Gastrocnemius medialis (tissue), 4 donors: ENCODE results near the gene SP1. TPM values are rescaled to one million over a fixed set of nuclear protein-coding genes. Genes with fewer than 3 reads are reported as not detected.

Source experiments
- ATAC-seq, 2 donors: fragments of 150-250 bp; one replicate each; pipeline ENCODE4 v1.9.1; 2016
- DNase-seq, 2 donors: peaks; one replicate each; pipeline ENCODE4 v3.0.0-alpha.2; 2019
- H3K27ac ChIP-seq, 4 donors: fragments of 200-600 bp; sonication (generic); 1 replicate in 1 of 4; 2 replicates in 3 of 4; pipeline ENCODE4 v1.5.1; 2016 to 2018; ENCODE audit warnings: mild to moderate bottlenecking in 2 of 4, moderate library complexity in 1 of 4
- H3K27me3 ChIP-seq, 3 donors: fragments of 200-600 bp; sonication (generic) in 2 of 3; 1 replicate in 1 of 3; 2 replicates in 2 of 3; pipeline versions ENCODE4 v1.5.1 to v1.6.0; 2016 to 2019; ENCODE audit warnings: mild to moderate bottlenecking in 1 of 3, moderate library complexity in 1 of 3
- H3K36me3 ChIP-seq, 2 donors: fragments of 200-600 bp; sonication (generic) in 1 of 2; one replicate each; pipeline ENCODE4 v1.5.1; 2017 to 2018
- H3K4me1 ChIP-seq, 2 donors: fragments of 200-600 bp; sonication (generic) in 1 of 2; one replicate each; pipeline ENCODE4 v1.5.1; 2016 to 2017; ENCODE audit warnings: mild to moderate bottlenecking in 2 of 2
- H3K4me3 ChIP-seq, 4 donors: fragments of 200-600 bp; sonication (generic) in 3 of 4; 1 replicate in 1 of 4; 2 replicates in 3 of 4; pipeline ENCODE4 v1.5.1; 2016 to 2019; ENCODE audit warnings: mild to moderate bottlenecking in 2 of 4
- H3K9me3 ChIP-seq, 3 donors: fragments of 200-600 bp; sonication (generic) in 2 of 3; 1 replicate in 1 of 3; 2 replicates in 2 of 3; pipeline ENCODE4 v1.5.1; 2016 to 2019
- CTCF ChIP-seq, 5 experiments: fragments of 450-650 bp in 3 of 5; fragments of 200-600 bp in 2 of 5; sonication (generic) in 2 of 5; IDR thresholded peaks in 4 of 5; conservative IDR thresholded peaks in 1 of 5; 1 replicate in 4 of 5; 2 replicates in 1 of 5; pipeline ENCODE4 v1.5.1; 2016 to 2019; ENCODE audit warnings: antibody characterized with exemption in 5 of 5, mild to moderate bottlenecking in 3 of 5, moderate library complexity in 3 of 5
- POLR2A ChIP-seq, 2 donors: fragments of 450-650 bp; IDR thresholded peaks; one replicate each; pipeline ENCODE4 v1.6.1; 2017; ENCODE audit warnings: antibody characterized with exemption in 2 of 2, mild to moderate bottlenecking in 2 of 2, moderate library complexity in 2 of 2
- in situ Hi-C, 4 donors: fragments of 200-750 bp; cut with MboI; loops; one replicate each; pipeline versions ENCODE4 v1.15.0 to v1.8.0; 2017; ENCODE audit warnings: low sequenced_read_pairs in 4 of 4
- intact Hi-C: fragments of 100-400 bp; cut with DNase I; formaldehyde crosslinking; loops from one replicate; pipeline ENCODE4 v1.15.1; 2023; ENCODE audit warnings: low total_unique reads
- total RNA-seq, 4 donors: library from RNA; depleted of rRNA; stranded (reverse); fragments of >200 nt; gene quantifications; one replicate each; pipeline versions ENCODE4 v1.1.0 to v1.2.3, GENCODE V29; 2016

SP1 gene
- total RNA-seq, 4 donors from 2014 or later, result 44.9 to 61.9 (median 48.0) TPM

- no peak for DNase-seq
- no peak for ATAC-seq
- Histone ChIP-seq H3K27me3 (peaks cover 8 to 19% (median 14%) of the 10 kb centered on the region in 3 donors), H3K36me3 (no peaks in the 10 kb centered on the region), H3K27ac (no peak overlapping the region), H3K9me3 (no peaks in the 10 kb centered on the region), H3K4me3 (no peak overlapping the region), H3K4me1 (peaks cover under 1 to 6% of the 10 kb centered on the region in 2 donors)
- in situ Hi-C loops, result loop anchor here in 1 of 4 donors (10.0 kb wide), 1 partner anchor 126 kb away; no protein-coding TSS in a partner anchor
- TF ChIP-seq CTCF (IDR thresholded peaks at IDR 0.05 in 4 of 5, conservative IDR thresholded peaks at IDR 0.05 in 1 of 5) (no peak), POLR2A (IDR thresholded peaks at IDR 0.05) (no peak)
- intact Hi-C loops, result no loop called here
Observed at GRCh38 chr12:53340398-53340797, 39.6 kb upstream of the SP1 start.

- DNase-seq (no peak), ATAC-seq (no peak)
- H3K36me3 ChIP-seq, result no peaks in the 10 kb centered on the region
- no peak overlapping the region for H3K27ac ChIP-seq
- peaks cover 0 to 6% (median 0%) of the 10 kb centered on the region in 3 donors for H3K27me3 ChIP-seq
- peaks cover 6 to 13% of the 10 kb centered on the region in 2 donors for H3K4me1 ChIP-seq
- no peak overlapping the region for H3K4me3 ChIP-seq
- in situ Hi-C loops, result loop anchor here in 1 of 4 donors (10.0 kb wide), 1 partner anchor 129 kb away; no protein-coding TSS in a partner anchor
- no peak for TF ChIP-seq POLR2A (IDR thresholded peaks at IDR 0.05)
- TF ChIP-seq CTCF (IDR thresholded peaks at IDR 0.05 in 4 of 5, conservative IDR thresholded peaks at IDR 0.05 in 1 of 5), result no peak
- H3K9me3 ChIP-seq, result no peaks in the 10 kb centered on the region
- intact Hi-C loops, result no loop called here
Observed at GRCh38 chr12:53343449-53343848, 36.5 kb upstream of the SP1 start.

GRCh38 chr12:53343969-53344368 lies 36.0 kb upstream of the SP1 start:
- H3K27ac ChIP-seq, result peak overlapping the region in 1 of 4 donors; percentile 69
- peaks cover 0 to under 1% (median 0%) of the 10 kb centered on the region in 3 donors for H3K27me3 ChIP-seq
- no peak overlapping the region for H3K4me3 ChIP-seq
- no peak for DNase-seq
- ATAC-seq, result no peak
- no peaks in the 10 kb centered on the region for H3K9me3 ChIP-seq
- intact Hi-C loops (loop anchor here (2.0 kb wide), 1 partner anchor 131 kb away; no protein-coding TSS in a partner anchor), in situ Hi-C loops (loop anchor here in 1 of 4 donors (10.0 kb wide), 1 partner anchor 129 kb away; no protein-coding TSS in a partner anchor)
- H3K4me1 ChIP-seq, result peaks cover 6 to 13% of the 10 kb centered on the region in 2 donors
- no peaks in the 10 kb centered on the region for H3K36me3 ChIP-seq
- TF ChIP-seq POLR2A (IDR thresholded peaks at IDR 0.05) (no peak), CTCF (IDR thresholded peaks at IDR 0.05 in 4 of 5, conservative IDR thresholded peaks at IDR 0.05 in 1 of 5) (no peak)

- intact Hi-C loops, result loop anchor here (2.0 kb wide), 1 partner anchor 132 kb away; no protein-coding TSS in a partner anchor
- DNase-seq (no peak), ATAC-seq (no peak)
- no peaks in the 10 kb centered on the region for H3K36me3 ChIP-seq
- in situ Hi-C loops, result loop anchor here in 1 of 4 donors (10.0 kb wide), 1 partner anchor 130 kb away; no protein-coding TSS in a partner anchor
- H3K27me3 ChIP-seq, result no peaks in the 10 kb centered on the region
- peak overlapping the region in 2 of 4 donors; percentile 69 to 76 for H3K27ac ChIP-seq
- H3K4me1 ChIP-seq, result peaks cover 6 to 13% of the 10 kb centered on the region in 2 donors
- H3K9me3 ChIP-seq, result no peaks in the 10 kb centered on the region
- peak overlapping the region; percentile 66 to 90 (median 74) for H3K4me3 ChIP-seq
- no peak for TF ChIP-seq POLR2A (IDR thresholded peaks at IDR 0.05)
- no peak for TF ChIP-seq CTCF (IDR thresholded peaks at IDR 0.05 in 4 of 5, conservative IDR thresholded peaks at IDR 0.05 in 1 of 5)
Observed at GRCh38 chr12:53344487-53344823, 35.5 kb upstream of the SP1 start.
